Measurements from ENCODE around the gene CLEC16A.

CLEC16A gene

DNA sequence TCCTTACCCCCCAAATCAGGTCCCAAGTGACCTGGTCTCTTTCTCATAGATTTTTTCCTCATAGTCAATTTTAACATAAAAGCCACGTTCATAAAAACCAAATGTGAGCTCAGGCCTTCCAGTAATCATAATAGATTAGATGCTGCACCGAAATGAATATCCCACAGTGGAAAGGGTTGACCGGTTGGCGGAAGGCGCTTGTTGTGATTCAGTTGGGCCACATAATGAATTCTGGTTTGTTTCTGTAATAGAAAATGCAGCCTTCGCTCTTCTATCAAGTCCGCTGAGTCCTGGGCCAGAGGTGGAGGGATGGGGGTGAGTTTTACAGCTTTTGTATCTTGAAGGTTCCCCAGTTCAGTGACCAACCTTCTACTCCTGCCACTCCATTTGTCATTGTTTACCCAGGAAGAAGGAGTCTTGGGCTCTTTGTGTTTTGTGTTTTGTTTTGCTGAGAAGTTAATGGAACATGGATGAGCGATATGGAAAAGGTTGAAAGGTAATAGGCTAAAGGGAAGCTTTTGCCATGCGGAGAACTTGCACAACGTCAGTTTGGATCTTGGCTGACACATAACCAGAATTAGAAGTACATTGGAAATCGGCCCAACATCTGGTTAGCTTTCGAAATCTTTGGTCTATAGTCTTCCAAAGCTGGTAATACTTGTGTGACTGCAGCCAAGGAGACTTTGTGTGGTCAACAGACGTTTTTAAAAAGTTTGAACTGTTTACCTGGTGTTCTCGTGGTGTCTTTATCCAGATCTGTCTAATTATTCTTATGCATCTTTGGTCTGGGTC, 89.5 kb downstream of the CLEC16A start:
- DNase-seq (ENCODE audit: insufficient read length, low spot score), result no peak
- FAIRE-seq, result no peak

- FAIRE-seq, result no peak
- DNase-seq (ENCODE audit: insufficient read length, low spot score), result no peak
Measured at GRCh38 chr16:11034481-11034931, 90.1 kb downstream of the CLEC16A start.

GRCh38 chr16:11035096-11035495, 90.7 kb downstream of the CLEC16A start:
- FAIRE-seq, result no peak

DNA sequence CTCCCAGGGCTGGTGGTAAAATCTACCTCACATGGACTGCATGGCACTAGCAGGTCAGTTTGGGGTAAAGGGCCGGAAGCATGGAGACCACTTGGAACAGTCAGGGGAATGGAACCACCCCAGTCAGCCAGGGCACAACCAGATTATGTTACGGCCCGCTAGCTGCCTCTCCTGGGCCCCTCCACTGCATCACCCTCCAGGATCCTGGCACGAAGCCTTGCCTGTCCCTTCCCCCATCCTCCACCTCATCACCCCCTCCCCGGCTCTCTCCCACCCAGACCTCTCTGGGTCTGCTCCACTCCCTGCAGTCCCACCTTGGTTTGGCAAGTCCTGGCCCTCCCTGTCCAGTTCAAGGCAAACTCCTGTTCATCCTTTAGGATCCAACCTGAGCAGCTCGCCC, 91.7 kb downstream of the CLEC16A start:
- no peak for DNase-seq (ENCODE audit: insufficient read length, low spot score)
- FAIRE-seq, result no peak

More at GRCh38 chr16:11035096-11035495, 90.7 kb downstream of the CLEC16A start:
- no peak for DNase-seq (ENCODE audit: insufficient read length, low spot score)

- FAIRE-seq (no peak), DNase-seq (ENCODE audit: insufficient read length, low spot score) (no peak)
Measured at GRCh38 chr16:11036868-11037410, 92.6 kb downstream of the CLEC16A start.

DNA sequence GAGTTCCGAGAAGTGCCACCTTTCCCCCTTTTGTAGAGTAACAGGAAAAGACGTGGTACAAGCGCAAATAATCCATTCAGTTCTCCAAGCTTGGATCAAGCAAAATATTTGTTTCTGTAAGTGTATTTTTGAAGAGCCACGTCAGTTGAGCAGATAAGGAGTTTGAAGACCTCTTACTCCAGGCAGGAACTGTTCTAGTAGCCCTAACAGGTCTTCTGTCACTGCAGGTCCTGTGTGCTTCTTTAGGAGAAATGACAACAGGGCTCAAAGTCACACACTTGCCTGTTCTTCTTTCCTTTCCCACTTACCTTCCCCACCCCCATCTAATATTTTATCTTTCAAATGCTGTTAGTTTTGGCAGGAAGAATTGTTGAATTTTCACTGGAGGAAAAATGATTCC, 93.9 kb downstream of the CLEC16A start:
- FAIRE-seq (no peak), DNase-seq (ENCODE audit: insufficient read length, low spot score) (no peak)

DNA sequence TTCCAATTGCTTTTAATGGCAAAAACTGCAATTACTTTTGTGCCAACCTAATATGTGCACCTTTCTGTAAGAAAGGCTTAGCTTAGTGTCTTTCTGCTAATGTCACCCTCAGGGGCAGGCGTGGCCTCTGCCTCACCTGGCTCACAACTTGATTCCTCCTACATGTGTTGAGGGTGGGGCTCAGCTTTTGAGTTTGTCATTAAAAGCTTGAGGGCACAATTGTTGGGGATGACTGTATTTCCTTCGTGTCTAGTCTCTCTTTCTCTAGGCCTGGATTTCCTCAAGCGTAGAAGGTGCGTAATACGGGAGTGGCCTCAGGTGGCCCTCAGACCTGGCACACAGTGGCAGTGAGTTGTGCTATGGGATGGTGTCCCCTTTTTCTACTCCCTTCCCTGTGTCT, 94.4 kb downstream of the CLEC16A start:
- no peak for FAIRE-seq
- DNase-seq (ENCODE audit: insufficient read length, low spot score), result no peak

GRCh38 chr16:11039726-11040125, 95.4 kb downstream of the CLEC16A start:
- DNase-seq (ENCODE audit: insufficient read length, low spot score) (no peak), FAIRE-seq (no peak)

- DNase-seq (ENCODE audit: insufficient read length, low spot score) (no peak), FAIRE-seq (no peak)
Measured at GRCh38 chr16:11042191-11042590, 97.8 kb downstream of the CLEC16A start.

DNA sequence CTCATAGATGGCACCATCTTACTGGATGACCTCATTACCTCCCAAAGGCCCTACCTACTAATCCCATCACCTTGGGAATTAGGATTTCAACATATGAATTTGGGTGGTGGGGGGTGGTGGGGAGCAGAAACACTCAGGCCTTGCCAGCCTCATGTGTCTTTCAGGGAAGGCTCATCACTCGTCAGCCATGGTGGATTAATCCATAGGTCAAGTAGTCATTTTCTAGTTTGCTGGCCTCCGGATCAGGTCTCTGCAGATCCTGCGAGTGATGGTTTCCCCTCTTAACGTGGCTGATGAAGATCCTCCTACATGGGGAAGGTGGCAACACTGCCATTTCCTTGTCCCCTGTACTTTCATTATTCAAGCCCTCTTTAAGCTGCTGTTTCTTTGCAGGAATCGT, 101.1 kb downstream of the CLEC16A start:
- FAIRE-seq, result no peak

DNA sequence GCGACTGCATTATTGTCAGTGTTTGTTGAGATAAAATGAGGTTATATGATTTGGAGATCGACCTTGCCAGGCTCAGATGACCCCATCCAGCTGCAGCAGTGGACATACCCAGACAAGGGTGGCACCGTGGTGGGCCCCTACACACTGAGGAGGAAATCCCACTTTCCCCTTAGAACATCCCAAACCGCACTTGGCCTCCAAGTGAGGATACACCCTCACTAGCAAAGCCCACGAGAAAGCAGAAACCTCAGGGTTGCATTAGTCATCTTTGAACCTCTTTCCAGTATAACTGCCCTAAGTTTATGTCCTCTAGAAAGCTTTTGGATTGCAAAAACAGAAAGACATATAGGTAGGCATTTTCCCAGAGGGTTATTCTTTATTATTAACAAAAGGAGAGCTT, 101.5 kb downstream of the CLEC16A start:
- no peak for FAIRE-seq
- DNase-seq (ENCODE audit: insufficient read length, low spot score), result no peak

More for the DNA sequence above, 101.1 kb downstream of the CLEC16A start:
- no peak for DNase-seq (ENCODE audit: insufficient read length, low spot score)

DNA sequence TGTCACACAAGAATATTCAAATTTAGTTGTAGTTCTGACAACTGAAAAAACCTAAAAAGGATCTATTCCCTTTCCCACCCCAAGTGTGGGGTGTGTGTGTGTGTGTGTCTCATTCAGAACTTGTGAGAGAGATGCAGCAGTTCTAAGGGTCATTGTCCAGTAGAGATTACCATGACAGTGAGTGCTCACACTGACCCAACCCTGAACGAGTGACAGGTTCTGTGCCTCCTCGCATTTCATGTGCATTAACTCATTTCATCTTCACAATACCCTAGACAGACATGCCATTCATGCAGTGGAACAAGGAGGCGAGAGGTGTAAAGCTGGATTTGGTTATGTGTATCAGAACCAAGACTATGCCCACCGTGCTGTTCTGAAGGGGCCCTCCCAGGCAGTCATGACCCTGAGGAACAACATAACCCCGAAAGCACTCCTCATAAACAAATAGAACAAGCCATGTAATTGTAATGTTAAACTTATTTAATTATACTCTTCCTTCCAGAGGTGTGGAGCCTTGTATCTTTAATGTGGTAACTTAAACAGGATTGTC, 102.1 kb downstream of the CLEC16A start:
- DNase-seq (ENCODE audit: insufficient read length, low spot score), result no peak
- FAIRE-seq, result no peak

GRCh38 chr16:11047057-11047456, 102.7 kb downstream of the CLEC16A start:
- FAIRE-seq, result no peak
- peak; percentile 25 for DNase-seq (ENCODE audit: insufficient read length, low spot score)

GRCh38 chr16:11047939-11048800, 103.8 kb downstream of the CLEC16A start:
- no peak for FAIRE-seq
- DNase-seq (ENCODE audit: insufficient read length, low spot score), result no peak

GRCh38 chr16:11049396-11050059, 105.2 kb downstream of the CLEC16A start:
- FAIRE-seq (no peak), DNase-seq (ENCODE audit: insufficient read length, low spot score) (no peak)

DNA sequence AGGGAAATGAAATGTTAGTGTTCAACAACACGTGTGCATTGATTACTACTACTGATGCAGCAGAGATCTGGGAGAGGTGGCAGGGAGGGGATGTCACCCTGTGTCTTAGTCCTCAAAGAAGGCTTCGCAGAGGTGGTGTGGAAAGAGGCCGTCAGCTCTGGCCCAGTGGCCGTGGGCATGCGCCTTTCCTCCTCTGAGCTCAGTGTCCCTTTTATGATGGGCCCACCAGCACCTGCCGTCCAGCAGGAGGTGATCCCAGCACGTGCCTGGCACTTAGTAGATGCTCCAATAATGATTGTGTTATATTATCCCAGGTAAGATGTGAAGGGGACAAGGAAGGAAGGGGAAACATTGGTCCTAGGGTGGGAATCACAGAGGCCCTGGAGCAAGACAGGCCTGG, 106.2 kb downstream of the CLEC16A start:
- FAIRE-seq (no peak), DNase-seq (ENCODE audit: insufficient read length, low spot score) (no peak)

GRCh38 chr16:11050944-11051343, 106.6 kb downstream of the CLEC16A start:
- DNase-seq (ENCODE audit: insufficient read length, low spot score) (no peak), FAIRE-seq (no peak)

- no peak for FAIRE-seq
Measured at GRCh38 chr16:11051430-11051829, 107.1 kb downstream of the CLEC16A start.

GRCh38 chr16:11051879-11052808, 107.8 kb downstream of the CLEC16A start:
- no peak for FAIRE-seq
- no peak for DNase-seq (ENCODE audit: insufficient read length, low spot score)

More at GRCh38 chr16:11051430-11051829, 107.1 kb downstream of the CLEC16A start:
- no peak for DNase-seq (ENCODE audit: insufficient read length, low spot score)
